Natural killer cell (primary cell): Measurements from ENCODE around the gene JSRP1. TPM values are rescaled to one million over a fixed set of nuclear protein-coding genes. Genes with fewer than 3 reads are reported as not detected.

Source experiments
- ATAC-seq, 3 donors: fragments of 150-1000 bp in 2 of 3; fragments of 200-7000 bp in 1 of 3; cut with Tn5 transposase; 1 replicate in 1 of 3; 2 replicates in 2 of 3; pipeline ENCODE4 v1.10.0; 2021; ENCODE audit warnings: mild to moderate bottlenecking in 2 of 3, moderate library complexity in 2 of 3
- DNase-seq, 2 donors: peaks; one replicate each; pipeline versions ENCODE4 v3.0.0 to v3.0.0-alpha.2; 2013 to 2021; ENCODE audit warnings: mixed read lengths in 1 of 2
- H3K27ac ChIP-seq: one replicate; pipeline ENCODE4 v1.5.1; 2013; ENCODE audit warnings: mild to moderate bottlenecking, low read length
- H3K27me3 ChIP-seq: one replicate; pipeline ENCODE4 v1.6.1; 2013; ENCODE audit warnings: low read length; ENCODE audit not compliant: control insufficient read depth, insufficient read depth
- H3K36me3 ChIP-seq: one replicate; pipeline ENCODE4 v1.6.1; 2013; ENCODE audit warnings: low read length; ENCODE audit not compliant: control insufficient read depth, insufficient read depth
- H3K4me1 ChIP-seq: one replicate; pipeline ENCODE4 v1.6.1; 2013; ENCODE audit warnings: low read length; ENCODE audit not compliant: control insufficient read depth, insufficient read depth
- H3K4me3 ChIP-seq: one replicate; pipeline ENCODE4 v1.5.1; 2013; ENCODE audit warnings: low read length
- H3K9me3 ChIP-seq: one replicate; pipeline ENCODE4 v1.6.1; 2013; ENCODE audit warnings: low read length; ENCODE audit not compliant: control insufficient read depth, insufficient read depth
- H3K27ac Mint-ChIP-seq, 2 donors: one replicate each; pipeline ENCODE4 v1.8.0; 2022; ENCODE audit warnings: mild to moderate bottlenecking in 2 of 2, mixed read lengths in 2 of 2, moderate library complexity in 1 of 2
- H3K27me3 Mint-ChIP-seq, 2 donors: one replicate each; pipeline ENCODE4 v1.8.0; 2022; ENCODE audit warnings: low read depth in 2 of 2, mixed read lengths in 2 of 2
- H3K36me3 Mint-ChIP-seq: one replicate; pipeline ENCODE4 v1.8.0; 2022; ENCODE audit warnings: mixed read lengths
- H3K4me1 Mint-ChIP-seq, 2 donors: one replicate each; pipeline ENCODE4 v1.8.0; 2022; ENCODE audit warnings: mixed read lengths in 2 of 2
- H3K4me3 Mint-ChIP-seq: one replicate; pipeline ENCODE4 v1.8.0; 2022; ENCODE audit warnings: mild to moderate bottlenecking, moderate library complexity, mixed read lengths
- H3K9me3 Mint-ChIP-seq, 2 donors: one replicate each; pipeline ENCODE4 v1.8.0; 2022; ENCODE audit warnings: mixed read lengths in 2 of 2
- WGBS: methylation state at CpG from one replicate; pipeline ENCODE4 v1.1.7; 2013; ENCODE audit warnings: missing lambda C conversion rate; ENCODE audit not compliant: insufficient coverage; 5-methylcytosine and 5-hydroxymethylcytosine counted together
- intact Hi-C: fragments of 100-400 bp; cut with micrococcal nuclease; formaldehyde crosslinking; loops from one replicate; pipeline ENCODE4 v1.14.2; 2022
- total RNA-seq, 4 donors: library from RNA; stranded (reverse); fragments of 120-200 nt in 1 of 4; gene quantifications; one replicate each; pipeline versions ENCODE4 v1.2.3 to v1.2.4, GENCODE V29; 2013 to 2022
- TF ChIP-seq, protein P1 (sequence below): fragments of 200-600 bp; IDR thresholded peaks from one replicate; pipeline ENCODE4 v1.8.0; 2022; ENCODE audit warnings: antibody characterized with exemption

JSRP1 gene
- total RNA-seq, 3 donors from 2014 or later (not counting 1 experiment from before 2014, with no cell fraction given), result 0.82 to 2.0 TPM; not detected in 1

DNA sequence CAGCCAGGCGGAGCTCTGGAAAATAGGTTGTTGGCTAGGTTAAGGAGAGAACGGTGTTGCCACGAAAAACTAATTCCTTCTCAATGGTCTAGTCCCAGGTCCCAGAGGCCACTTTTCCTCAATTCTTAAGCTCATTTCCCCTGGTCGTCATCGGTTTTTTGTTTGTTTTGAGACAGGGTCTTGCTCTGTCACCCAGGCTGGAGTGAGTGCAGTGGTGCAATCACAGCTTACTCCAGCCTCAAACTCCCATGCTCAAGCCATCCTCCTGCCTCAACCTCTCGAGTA lies 18.4 kb downstream of the JSRP1 start:
- no peaks in the 10 kb centered on the region for H3K27me3 ChIP-seq
- Mint-ChIP-seq H3K27ac (peak overlapping the region; percentile 98 to 100), H3K4me1 (peaks cover 64 to 76% of the 10 kb centered on the region in 2 donors), H3K4me3 (peak overlapping the region; percentile 94), H3K36me3 (no peaks in the 10 kb centered on the region), H3K9me3 (peaks cover 0 to 3% of the 10 kb centered on the region in 2 donors), H3K27me3 (no peaks in the 10 kb centered on the region)
- ATAC-seq (no peak), DNase-seq (no peak)
- TF ChIP-seq, protein P1, sequence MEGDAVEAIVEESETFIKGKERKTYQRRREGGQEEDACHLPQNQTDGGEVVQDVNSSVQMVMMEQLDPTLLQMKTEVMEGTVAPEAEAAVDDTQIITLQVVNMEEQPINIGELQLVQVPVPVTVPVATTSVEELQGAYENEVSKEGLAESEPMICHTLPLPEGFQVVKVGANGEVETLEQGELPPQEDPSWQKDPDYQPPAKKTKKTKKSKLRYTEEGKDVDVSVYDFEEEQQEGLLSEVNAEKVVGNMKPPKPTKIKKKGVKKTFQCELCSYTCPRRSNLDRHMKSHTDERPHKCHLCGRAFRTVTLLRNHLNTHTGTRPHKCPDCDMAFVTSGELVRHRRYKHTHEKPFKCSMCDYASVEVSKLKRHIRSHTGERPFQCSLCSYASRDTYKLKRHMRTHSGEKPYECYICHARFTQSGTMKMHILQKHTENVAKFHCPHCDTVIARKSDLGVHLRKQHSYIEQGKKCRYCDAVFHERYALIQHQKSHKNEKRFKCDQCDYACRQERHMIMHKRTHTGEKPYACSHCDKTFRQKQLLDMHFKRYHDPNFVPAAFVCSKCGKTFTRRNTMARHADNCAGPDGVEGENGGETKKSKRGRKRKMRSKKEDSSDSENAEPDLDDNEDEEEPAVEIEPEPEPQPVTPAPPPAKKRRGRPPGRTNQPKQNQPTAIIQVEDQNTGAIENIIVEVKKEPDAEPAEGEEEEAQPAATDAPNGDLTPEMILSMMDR, result no peak
- peaks cover 79% of the 10 kb centered on the region for H3K4me1 ChIP-seq
- WGBS, result 74% methylated on average over 6 of the region's 6 CpGs
- no peaks in the 10 kb centered on the region for H3K9me3 ChIP-seq
- H3K27ac ChIP-seq, result peak overlapping the region; percentile 99
- no peak overlapping the region for H3K4me3 ChIP-seq
- H3K36me3 ChIP-seq, result peaks cover 21% of the 10 kb centered on the region
- intact Hi-C loops, result loop anchor here (2.0 to 10.0 kb wide), 3 partner anchors 79 to 151 kb away; partner anchors contain the start of gene AP3D1

DNA sequence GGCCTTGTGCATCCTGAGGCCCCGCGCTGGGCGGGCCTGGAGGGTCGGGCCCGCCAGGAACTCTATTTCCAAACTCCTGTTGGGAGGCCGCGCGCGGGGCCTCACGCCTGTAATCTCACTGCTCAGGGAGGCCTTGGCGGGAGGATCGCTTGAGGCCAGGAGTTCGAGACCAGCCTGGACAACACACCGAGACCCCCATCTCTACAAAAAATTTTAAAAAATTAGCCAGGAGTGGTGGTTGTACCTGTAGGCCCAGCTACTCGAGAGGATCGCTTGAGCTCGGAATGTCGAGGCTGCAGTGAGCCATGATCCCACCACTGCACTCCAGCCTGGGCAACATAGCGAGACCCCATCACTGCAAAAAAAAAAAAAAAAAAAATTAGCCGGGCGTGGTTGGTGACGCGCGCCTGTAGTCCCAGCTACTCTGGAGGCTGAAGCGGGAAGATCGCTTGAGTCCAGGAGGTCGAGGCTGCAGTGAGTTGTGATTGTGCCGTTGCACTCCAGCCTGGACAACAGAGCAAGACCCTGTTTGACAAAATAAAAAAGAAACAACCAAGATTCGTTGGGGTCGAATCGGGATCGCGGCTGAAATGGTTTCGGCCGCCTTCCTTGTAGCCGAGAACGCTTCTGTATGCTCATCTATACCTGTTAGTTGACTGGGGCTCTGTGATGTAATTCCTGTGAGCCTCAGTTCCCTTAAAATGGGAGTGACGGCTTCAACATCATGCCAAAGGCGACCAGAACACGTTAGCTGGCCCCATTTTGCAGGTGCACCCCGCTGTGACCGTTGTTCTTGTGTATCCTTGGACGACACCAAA lies 19.0 kb downstream of the JSRP1 start:
- Histone ChIP-seq H3K9me3 (no peaks in the 10 kb centered on the region), H3K27me3 (no peaks in the 10 kb centered on the region), H3K36me3 (peaks cover 18% of the 10 kb centered on the region), H3K4me1 (peaks cover 74% of the 10 kb centered on the region), H3K27ac (peak overlapping the region; percentile 99), H3K4me3 (peak overlapping the region; percentile 65)
- peaks cover 60 to 71% of the 10 kb centered on the region in 2 donors for H3K4me1 Mint-ChIP-seq
- peak overlapping the region; percentile 94 for H3K4me3 Mint-ChIP-seq
- no peaks in the 10 kb centered on the region for H3K36me3 Mint-ChIP-seq
- intact Hi-C loops, result loop anchor here (2.0 to 10.0 kb wide), 3 partner anchors 80 to 150 kb away; partner anchors contain the start of gene AP3D1
- TF ChIP-seq, protein P1, result no peak
- no peaks in the 10 kb centered on the region for H3K27me3 Mint-ChIP-seq
- WGBS, result 40% methylated on average over 43 of the region's 43 CpGs
- peaks cover 0 to 3% of the 10 kb centered on the region in 2 donors for H3K9me3 Mint-ChIP-seq
- H3K27ac Mint-ChIP-seq, result peak overlapping the region; percentile 98 to 100
- DNase-seq, result peak in 1 of 2 donors; percentile 31
- ATAC-seq, result no peak

DNA sequence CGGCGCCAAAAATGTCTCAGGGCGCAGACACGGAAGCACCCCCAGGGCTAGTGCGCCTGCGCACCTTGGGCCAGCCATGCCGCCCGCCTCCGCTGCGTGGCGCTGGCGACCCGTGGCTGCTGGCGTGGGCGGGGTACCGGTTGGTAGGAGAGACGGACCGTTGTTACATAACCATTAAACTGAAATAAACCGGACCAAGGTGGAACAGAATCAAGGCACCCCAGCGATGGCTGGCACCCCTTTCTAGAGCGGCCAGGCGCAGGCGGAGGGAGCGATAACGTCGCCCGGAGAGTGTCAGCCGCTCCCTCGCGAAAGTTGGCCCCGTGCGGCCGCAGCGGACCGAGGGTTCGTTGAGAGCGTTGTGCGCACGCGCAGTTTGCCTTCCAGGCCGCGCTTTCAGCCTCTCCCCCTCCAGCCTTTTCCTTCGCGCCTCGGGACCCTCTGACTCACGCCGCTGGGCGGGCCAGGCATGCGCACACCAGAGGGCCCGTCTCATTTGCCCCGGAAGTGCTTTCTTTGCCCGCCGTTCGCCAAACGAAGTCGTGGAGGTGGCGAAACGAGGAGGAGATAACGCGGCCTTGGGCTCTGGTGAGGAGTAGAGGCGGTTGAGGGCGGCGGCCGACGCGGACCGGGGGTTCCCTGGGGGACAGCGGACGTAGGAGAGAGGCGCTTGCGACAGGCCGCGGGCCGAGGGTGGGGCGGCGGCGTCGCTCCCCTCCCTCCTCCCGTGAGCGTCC lies 19.7 kb downstream of the JSRP1 start, which contains the start of the genes PLEKHJ1 and SF3A2:
PLEKHJ1 (minus strand) TSS at position 16 of the 737 bp plus-strand sequence. CDS start 81 bp downstream, outside the sequence.
SF3A2 (plus strand) TSS at position 511 of the 737 bp plus-strand sequence. CDS start 6,595 bp downstream, outside the sequence.
- Mint-ChIP-seq H3K27ac (peak within 1 kb of the TSS; percentile 98 to 100), H3K4me3 (peak within 1 kb of the TSS; percentile 94), H3K27me3 (no peaks in the 10 kb centered on the region), H3K9me3 (peaks cover 0 to 3% of the 10 kb centered on the region in 2 donors), H3K36me3 (no peaks in the 10 kb centered on the region), H3K4me1 (peaks cover 56 to 67% of the 10 kb centered on the region in 2 donors)
- Histone ChIP-seq H3K36me3 (peaks cover 14% of the 10 kb centered on the region), H3K9me3 (no peaks in the 10 kb centered on the region), H3K4me1 (peaks cover 66% of the 10 kb centered on the region), H3K27ac (peak within 1 kb of the TSS; percentile 99), H3K27me3 (no peaks in the 10 kb centered on the region), H3K4me3 (peak within 1 kb of the TSS; percentile 65)
- ATAC-seq (peak; percentile 80 to 92 (median 81)), DNase-seq (peak; percentile 100)
- WGBS, result under 1% methylated on average over 80 of the region's 80 CpGs
- TF ChIP-seq, protein P1, result peak; percentile 96
- intact Hi-C loops, result loop anchor here (1.0 to 10.0 kb wide), 6 partner anchors 33 to 149 kb away; partner anchors contain the start of genes AP3D1, LSM7 and SPPL2B
